Measurements from ENCODE around the gene PPFIBP1.
"Not testable (repeated sequence)": the region's sequence is repeated elsewhere in the genome, so short reads cannot be mapped to it uniquely, and the experiment has no call there.

- TF ChIP-seq POLR2AphosphoS5 (IDR thresholded peaks at IDR 0.05; ENCODE audit: low read depth, low read length); CTCF (IDR thresholded peaks at IDR 0.05): not testable (repeated sequence)
Observed at GRCh38 chr12:27636569-27636968, 112.6 kb downstream of the PPFIBP1 start.
